NCI-H1417 treated with DMSO at 0.1 percent for 48 hours (cell line): ENCODE data around the gene RASAL2.
"Not testable (repeated sequence)": the region's sequence is repeated elsewhere in the genome, so short reads cannot be mapped to it uniquely, and the experiment has no call there.

Experiments
- DNase-seq: peaks from one replicate; lab custom pipeline; 2025; lab: John Stamatoyannopoulos, UW

The RASAL2 gene

GRCh38 chr1:178283409-178283808, 189.5 kb downstream of the RASAL2 start:
- DNase-seq, result no peak

- no peak for DNase-seq
These were observed 190.2 kb downstream of the RASAL2 start for GRCh38 chr1:178284058-178284457.

- no peak for DNase-seq
These were observed 197.3 kb downstream of the RASAL2 start for GRCh38 chr1:178291166-178291565.

- no peak for DNase-seq
These were observed 200.8 kb downstream of the RASAL2 start for GRCh38 chr1:178294654-178295053.

GRCh38 chr1:178300352-178300699, 206.4 kb downstream of the RASAL2 start:
- DNase-seq, result no peak

GRCh38 chr1:178301141-178301540, 207.2 kb downstream of the RASAL2 start:
- DNase-seq, result no peak

- no peak for DNase-seq
These were observed 213.4 kb downstream of the RASAL2 start for GRCh38 chr1:178307264-178307663.

- DNase-seq, result no peak
These were observed 214.5 kb downstream of the RASAL2 start for GRCh38 chr1:178308438-178308837.

GRCh38 chr1:178310685-178311105, 216.8 kb downstream of the RASAL2 start:
- peak; percentile 37 for DNase-seq

GRCh38 chr1:178311164-178311563, 217.3 kb downstream of the RASAL2 start:
- no peak for DNase-seq

GRCh38 chr1:178320280-178320982, 226.5 kb downstream of the RASAL2 start:
- DNase-seq, result not testable (repeated sequence)

GRCh38 chr1:178323067-178323466, 229.2 kb downstream of the RASAL2 start:
- no peak for DNase-seq

- DNase-seq, result no peak
These were observed 230.1 kb downstream of the RASAL2 start for GRCh38 chr1:178324003-178324402.

- DNase-seq, result no peak
These were observed 234.8 kb downstream of the RASAL2 start for GRCh38 chr1:178328728-178329127.

- no peak for DNase-seq
These were observed 236.2 kb downstream of the RASAL2 start for GRCh38 chr1:178330153-178330552.

GRCh38 chr1:178330848-178331497, 237.1 kb downstream of the RASAL2 start:
- no peak for DNase-seq

- no peak for DNase-seq
These were observed 241.5 kb downstream of the RASAL2 start for GRCh38 chr1:178335426-178335825.

GRCh38 chr1:178337091-178337706, 243.3 kb downstream of the RASAL2 start:
- no peak for DNase-seq

- no peak for DNase-seq
These were observed 245.9 kb downstream of the RASAL2 start for GRCh38 chr1:178339834-178340233.

- DNase-seq, result no peak
These were observed 247.5 kb downstream of the RASAL2 start for GRCh38 chr1:178341261-178341956.

- DNase-seq, result no peak
These were observed 248.8 kb downstream of the RASAL2 start for GRCh38 chr1:178342745-178343144.

GRCh38 chr1:178344513-178345091, 250.7 kb downstream of the RASAL2 start:
- no peak for DNase-seq
